Germinal center (tissue), 1 donor: ENCODE data around the gene OR4D10.

ENCODE experiments used
- DNase-seq: peaks from one replicate; pipeline ENCODE4 v3.0.0; 2012; ENCODE audit warnings: mixed read lengths, low spot score

Gene OR4D10

GRCh38 chr11:59528711-59529110, 55.6 kb downstream of the OR4D10 start:
- no peak for DNase-seq
